Measurements from ENCODE around the gene IRAK1. TPM values are rescaled to one million over a fixed set of nuclear protein-coding genes. Genes with fewer than 3 reads are reported as not detected.

The IRAK1 gene
- total RNA-seq, 1 experiment from 2014 or later: 432 TPM

GRCh38 chrX:153992180-153992579, 27.5 kb downstream of the IRAK1 start:
- DNase-seq (ENCODE audit: low read depth, low spot score) (no peak), ATAC-seq (no peak)
- no peaks in the 10 kb centered on the region for H3K9me3 ChIP-seq (ENCODE audit: control insufficient read depth, insufficient read depth, low read depth, low read length)
- H3K27me3 ChIP-seq (ENCODE audit: control insufficient read depth, insufficient read depth, low read length): no peaks in the 10 kb centered on the region
- ChIA-PET CTCF (no interaction called here), POLR2A (no interaction called here)
- intact Hi-C loops (cut with micrococcal nuclease; ENCODE audit: unreplicated experiment) (no loop called here), in situ Hi-C loops (cut with HindIII; ENCODE audit: low pct_unique_long_range_greater_than_20kb, low sequenced_read_pairs) (no loop called here)
- H3K4me3 ChIP-seq (ENCODE audit: low read depth in 2 of 2, low read length in 2 of 2): no peak overlapping the region
- H3K27ac ChIP-seq (ENCODE audit: low read length): no peak overlapping the region
- H3K4me1 ChIP-seq (ENCODE audit: control insufficient read depth, insufficient read depth, low read length): no peaks in the 10 kb centered on the region
- no TSS peak for BruUV-seq (replicated peaks)
- TF ChIP-seq SIN3A (IDR thresholded peaks at IDR 0.05; ENCODE audit: borderline replicate concordance, insufficient read depth, low read depth, low read length) (no peak), CTCF (IDR thresholded peaks at IDR 0.05) (no peak), REST (IDR thresholded peaks at IDR 0.05; ENCODE audit: insufficient read depth in 1 of 2, low read depth in 2 of 2, low read length in 1 of 2) (no peak), TCF7L2 (IDR thresholded peaks at IDR 0.05; ENCODE audit: low read depth, low read length) (no peak), POLR2AphosphoS5 (IDR thresholded peaks at IDR 0.05; ENCODE audit: low read depth, low read length) (no peak)
- no peaks in the 10 kb centered on the region for H3K36me3 ChIP-seq (ENCODE audit: control insufficient read depth, insufficient read depth, low read length)

GRCh38 chrX:153991013-153991580, 28.6 kb downstream of the IRAK1 start:
- DNase-seq (ENCODE audit: low read depth, low spot score) (no peak), ATAC-seq (no peak)
- Histone ChIP-seq H3K27ac (ENCODE audit: low read length) (no peak overlapping the region), H3K4me1 (ENCODE audit: control insufficient read depth, insufficient read depth, low read length) (no peaks in the 10 kb centered on the region), H3K9me3 (ENCODE audit: control insufficient read depth, insufficient read depth, low read depth, low read length) (no peaks in the 10 kb centered on the region), H3K4me3 (ENCODE audit: low read depth in 2 of 2, low read length in 2 of 2) (no peak overlapping the region), H3K27me3 (ENCODE audit: control insufficient read depth, insufficient read depth, low read length) (no peaks in the 10 kb centered on the region), H3K36me3 (ENCODE audit: control insufficient read depth, insufficient read depth, low read length) (no peaks in the 10 kb centered on the region)
- in situ Hi-C loops (cut with HindIII; ENCODE audit: low pct_unique_long_range_greater_than_20kb, low sequenced_read_pairs): no loop called here
- ChIA-PET CTCF (no interaction called here), POLR2A (no interaction called here)
- intact Hi-C loops (cut with micrococcal nuclease; ENCODE audit: unreplicated experiment): no loop called here
- TF ChIP-seq SIN3A (IDR thresholded peaks at IDR 0.05; ENCODE audit: borderline replicate concordance, insufficient read depth, low read depth, low read length): no peak
- TF ChIP-seq TCF7L2 (IDR thresholded peaks at IDR 0.05; ENCODE audit: low read depth, low read length): no peak
- no TSS peak for BruUV-seq (replicated peaks)

GRCh38 chrX:153989973-153990655, 29.6 kb downstream of the IRAK1 start:
- no peaks in the 10 kb centered on the region for H3K27me3 ChIP-seq (ENCODE audit: control insufficient read depth, insufficient read depth, low read length)
- no peak for ATAC-seq
- no peak overlapping the region for H3K27ac ChIP-seq (ENCODE audit: low read length)
- no peak overlapping the region for H3K4me3 ChIP-seq (ENCODE audit: low read depth in 2 of 2, low read length in 2 of 2)
- H3K4me1 ChIP-seq (ENCODE audit: control insufficient read depth, insufficient read depth, low read length): peaks cover 5% of the 10 kb centered on the region
- ChIA-PET POLR2A (no interaction called here), CTCF (interaction anchor here (0.6 kb wide), 1 partner anchor 127 kb away, joined by 8 read pairs; no protein-coding TSS in a partner anchor)
- H3K9me3 ChIP-seq (ENCODE audit: control insufficient read depth, insufficient read depth, low read depth, low read length): no peaks in the 10 kb centered on the region
- intact Hi-C loops (cut with micrococcal nuclease; ENCODE audit: unreplicated experiment) (no loop called here), in situ Hi-C loops (cut with HindIII; ENCODE audit: low pct_unique_long_range_greater_than_20kb, low sequenced_read_pairs) (no loop called here)
- TF ChIP-seq REST (IDR thresholded peaks at IDR 0.05; ENCODE audit: insufficient read depth in 1 of 2, low read depth in 2 of 2, low read length in 1 of 2): no peak
- TF ChIP-seq CTCF (IDR thresholded peaks at IDR 0.05): no peak
- TF ChIP-seq TCF7L2 (IDR thresholded peaks at IDR 0.05; ENCODE audit: low read depth, low read length): no peak
- no peak for TF ChIP-seq SIN3A (IDR thresholded peaks at IDR 0.05; ENCODE audit: borderline replicate concordance, insufficient read depth, low read depth, low read length)
- TF ChIP-seq POLR2AphosphoS5 (IDR thresholded peaks at IDR 0.05; ENCODE audit: low read depth, low read length): no peak
- no peaks in the 10 kb centered on the region for H3K36me3 ChIP-seq (ENCODE audit: control insufficient read depth, insufficient read depth, low read length)
- no peak for DNase-seq (ENCODE audit: low read depth, low spot score)
- no TSS peak for BruUV-seq (replicated peaks)

Data from Panc1 (cell line).